Stimulated activated CD8-positive, alpha-beta memory T cell treated with anti-CD3 and anti-CD28 coated beads, Interleukin-7, amount 100 ng/mL, for 4 hours (primary cell): ENCODE data around the gene NFIX.

Experiments used
- DNase-seq, 2 donors: peaks; one replicate each; pipeline ENCODE4 v3.0.0-alpha.2; 2020; ENCODE audit warnings: low read depth in 2 of 2

NFIX gene

DNA sequence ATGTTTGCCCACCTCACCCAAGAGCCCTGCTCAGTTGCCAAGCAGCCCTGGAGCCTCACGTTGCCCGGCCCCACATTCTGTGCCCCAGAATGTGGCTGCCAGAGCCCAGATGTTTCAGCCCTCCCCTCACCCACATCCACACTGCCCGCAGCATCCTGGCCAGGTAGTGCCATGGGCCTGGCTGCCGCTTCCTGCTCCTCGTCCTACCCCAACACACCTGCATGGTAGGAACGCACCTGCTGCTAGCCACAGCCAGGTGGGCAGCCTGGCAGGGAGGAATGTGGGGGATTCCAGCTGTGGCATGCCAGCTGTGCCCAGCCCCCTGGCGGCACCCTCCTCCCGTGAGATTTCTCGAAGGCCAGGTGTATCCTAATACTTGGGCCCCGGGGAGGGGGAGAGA, 7.5 kb upstream of the NFIX start:
- no peak for DNase-seq

DNA sequence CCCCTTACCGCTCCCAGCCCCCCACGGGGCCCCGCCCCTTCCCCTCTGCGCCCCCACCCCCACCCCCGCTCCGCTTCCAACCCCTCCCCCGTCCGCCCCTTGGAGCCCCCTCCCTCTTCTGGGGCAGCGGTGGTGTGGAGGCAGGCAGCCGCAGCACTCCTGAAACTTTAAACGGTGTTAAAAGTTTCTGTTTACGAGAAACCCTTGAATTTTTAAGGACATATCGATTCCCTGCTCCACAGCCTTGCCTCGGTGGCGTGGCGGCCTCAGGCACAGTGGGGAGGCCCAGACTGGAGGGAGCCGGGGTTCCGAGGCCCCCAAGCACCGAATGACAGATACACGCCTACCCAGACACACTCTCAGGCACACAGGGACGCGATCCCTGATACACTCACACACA, 4.8 kb upstream of the NFIX start:
- no peak for DNase-seq

DNA sequence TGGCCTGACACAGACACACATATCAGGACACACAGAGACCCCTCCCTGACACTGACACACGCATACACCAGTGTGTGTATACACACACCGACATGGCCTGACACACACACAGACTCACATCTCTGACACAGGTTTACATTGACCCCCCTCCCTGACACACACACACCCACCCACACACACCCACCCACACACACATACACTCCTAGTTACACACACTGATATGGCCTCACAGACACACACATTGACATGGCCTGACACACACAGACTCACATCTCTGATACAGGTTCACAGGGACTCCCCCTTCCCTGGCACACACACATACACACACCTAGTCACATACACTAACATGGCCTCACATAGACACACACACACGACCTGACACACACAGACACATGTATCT, 4.4 kb upstream of the NFIX start:
- DNase-seq, result no peak

DNA sequence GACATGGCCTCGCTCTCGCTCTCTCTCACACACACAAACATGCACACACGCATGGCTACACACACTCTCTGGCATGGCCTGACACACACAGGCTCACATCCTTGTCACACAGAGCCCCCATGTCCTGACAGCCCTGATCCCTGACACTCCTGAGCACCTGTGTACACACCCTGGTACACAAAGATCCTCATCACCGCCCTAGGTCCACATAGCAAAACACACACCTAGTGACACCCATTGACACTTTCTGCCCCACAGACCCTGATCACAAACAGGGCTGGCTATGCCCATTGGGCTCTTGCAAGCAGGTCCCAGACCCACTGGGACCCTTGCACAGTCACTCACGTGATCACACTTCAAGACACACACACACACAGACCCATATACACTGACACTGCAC, 4.0 kb upstream of the NFIX start:
- no peak for DNase-seq

DNA sequence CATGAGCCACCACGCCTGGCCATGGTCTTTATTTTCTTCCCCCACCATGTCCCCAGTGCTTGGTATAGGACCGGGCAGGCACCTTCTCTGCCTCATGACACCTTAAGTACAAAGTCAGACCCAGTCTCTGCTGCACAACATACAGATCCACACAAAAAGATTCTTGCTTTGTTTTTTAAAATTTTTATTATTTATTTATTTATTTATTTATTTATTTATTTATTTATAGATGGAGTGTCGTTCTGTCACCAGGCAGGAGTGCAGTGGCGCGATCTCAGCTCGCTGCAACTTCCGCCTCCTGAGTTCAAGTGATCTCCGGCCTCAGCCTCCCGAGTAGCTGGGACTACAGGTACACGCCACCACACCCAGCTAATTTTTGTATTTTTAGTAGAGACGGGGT, 2.5 kb upstream of the NFIX start:
- DNase-seq, result no peak

DNA sequence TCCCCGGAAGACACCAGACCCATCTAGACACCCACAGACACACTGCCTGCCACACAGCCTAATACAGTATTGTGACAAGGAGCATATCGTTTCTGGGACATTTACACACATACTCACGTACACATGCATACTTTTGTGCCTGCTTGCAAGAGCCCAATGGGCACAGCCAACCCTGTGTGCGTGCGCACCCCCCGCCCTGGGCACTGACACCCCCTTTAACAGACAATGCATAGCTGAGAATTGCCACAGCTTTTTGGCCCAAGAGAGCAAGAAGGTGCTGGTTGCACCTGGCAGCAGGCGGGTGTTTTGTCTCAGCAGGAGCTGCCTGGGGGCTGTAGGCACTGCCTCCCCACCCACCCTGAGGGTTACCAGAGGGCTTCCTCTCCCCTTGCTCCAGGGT, 1.7 kb upstream of the NFIX start:
- no peak for DNase-seq

DNA sequence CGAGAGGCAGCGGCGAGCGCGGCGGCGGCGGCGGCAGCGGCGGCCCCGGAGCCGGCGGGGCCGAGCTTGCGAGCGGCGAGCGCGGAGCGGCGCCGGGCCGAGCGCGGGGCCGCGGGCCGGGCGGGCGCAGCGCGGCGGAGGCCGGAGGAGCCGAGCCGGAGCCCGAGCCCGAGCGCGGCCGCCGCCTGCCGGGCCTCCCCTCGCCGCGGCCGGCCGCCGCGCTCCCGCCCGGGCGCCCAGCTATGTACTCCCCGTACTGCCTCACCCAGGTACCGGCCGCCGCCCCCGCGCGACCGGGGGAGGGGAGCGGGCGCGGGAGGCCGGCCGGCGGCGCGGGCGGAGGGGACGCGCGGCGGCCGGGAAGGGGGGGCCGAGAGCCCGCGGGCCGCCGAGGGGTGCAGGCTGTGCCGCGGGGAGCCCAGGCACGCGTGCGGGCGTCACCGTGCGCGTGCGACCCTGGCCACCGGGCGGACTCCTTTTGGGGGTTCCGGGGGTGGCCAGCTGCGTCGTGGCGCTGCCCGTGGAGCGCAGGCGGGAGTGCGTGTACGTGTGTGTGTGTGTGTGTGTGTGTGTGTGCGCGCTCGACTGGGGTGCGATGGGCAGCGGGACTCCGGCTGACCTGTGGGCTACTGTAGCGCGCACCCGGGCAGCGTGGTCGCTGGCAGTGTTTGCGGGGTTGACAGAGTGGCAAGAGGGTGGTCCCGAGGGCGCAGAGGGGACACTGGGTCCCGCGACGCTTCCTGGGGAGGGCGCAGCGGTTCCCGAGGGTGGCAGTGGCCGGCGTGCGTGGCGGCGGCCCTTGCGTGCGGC, 526 bp downstream of the NFIX start:
- peak in 1 of 2 donors; percentile 19 for DNase-seq

DNA sequence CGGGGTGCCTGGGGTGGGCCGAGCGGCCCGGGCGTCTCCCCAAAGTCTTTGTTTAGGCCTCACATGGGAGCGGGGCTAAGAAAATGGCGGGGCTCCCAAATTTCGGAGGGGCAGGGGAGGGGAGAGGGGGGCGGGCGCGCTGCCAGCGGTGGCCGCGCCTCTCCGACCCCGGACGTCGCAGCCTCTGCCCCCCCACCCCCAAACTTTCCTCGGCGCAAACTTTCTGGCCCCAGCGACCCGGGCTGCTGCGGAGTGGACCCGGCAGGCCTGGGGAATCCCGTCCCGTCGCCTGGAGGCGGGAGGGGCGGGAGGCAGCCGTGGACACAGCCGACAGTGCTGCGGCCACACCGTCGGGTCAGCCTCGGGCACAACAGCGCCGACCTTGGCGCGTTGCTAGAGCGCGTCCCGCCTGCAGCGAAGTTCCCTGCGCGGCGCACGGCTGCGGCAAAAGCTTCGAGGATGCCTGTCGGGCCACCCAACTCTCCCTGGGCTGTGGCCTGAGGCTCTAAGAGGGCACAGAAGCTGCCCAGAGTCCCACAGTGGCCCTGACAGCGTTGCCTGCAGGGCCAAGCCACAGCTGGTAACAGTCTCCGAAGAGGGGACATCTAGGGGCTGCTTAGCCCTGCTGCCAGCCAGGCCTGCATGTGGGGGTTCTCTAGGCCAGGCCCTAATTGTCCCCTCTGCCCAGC, 1.3 kb downstream of the NFIX start:
- no peak for DNase-seq

DNA sequence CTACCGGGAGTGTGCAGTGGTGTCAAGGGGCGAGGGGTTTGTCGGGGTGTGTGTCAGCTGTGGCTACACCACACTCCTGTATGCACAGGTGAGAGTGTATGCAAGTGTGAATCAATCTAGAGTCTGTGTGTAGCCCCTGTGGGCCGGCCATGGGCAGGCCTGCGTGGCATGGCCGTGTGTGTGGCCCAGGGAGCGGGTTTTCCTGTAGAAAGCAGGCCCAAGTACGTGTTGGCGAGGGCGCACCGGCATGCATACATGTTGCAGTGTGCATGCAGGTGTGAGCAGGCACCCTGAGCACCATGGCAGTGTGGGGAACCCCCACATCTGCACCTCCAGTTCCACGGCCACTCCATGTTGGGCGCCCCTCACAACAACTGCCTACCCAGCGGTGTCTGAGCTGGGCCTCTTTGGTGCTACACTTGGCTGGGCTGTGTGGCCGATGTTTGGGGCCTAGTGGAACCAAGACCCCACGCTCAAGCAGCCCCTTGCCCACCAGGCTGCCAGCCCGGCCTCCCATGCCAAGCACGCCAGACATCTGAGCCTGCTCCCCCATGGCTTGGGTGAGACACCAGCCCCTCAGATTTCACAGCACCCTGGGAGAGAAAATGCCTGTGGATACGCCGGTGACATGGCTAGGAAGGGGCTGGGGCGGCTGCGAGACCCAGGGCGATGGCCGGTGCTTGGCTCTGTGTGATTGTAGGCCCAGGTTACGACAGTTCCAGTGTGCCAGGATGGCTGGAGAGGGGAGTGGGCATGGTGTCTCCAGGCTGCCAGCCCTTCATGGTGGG, 2.1 kb downstream of the NFIX start:
- DNase-seq, result no peak

DNA sequence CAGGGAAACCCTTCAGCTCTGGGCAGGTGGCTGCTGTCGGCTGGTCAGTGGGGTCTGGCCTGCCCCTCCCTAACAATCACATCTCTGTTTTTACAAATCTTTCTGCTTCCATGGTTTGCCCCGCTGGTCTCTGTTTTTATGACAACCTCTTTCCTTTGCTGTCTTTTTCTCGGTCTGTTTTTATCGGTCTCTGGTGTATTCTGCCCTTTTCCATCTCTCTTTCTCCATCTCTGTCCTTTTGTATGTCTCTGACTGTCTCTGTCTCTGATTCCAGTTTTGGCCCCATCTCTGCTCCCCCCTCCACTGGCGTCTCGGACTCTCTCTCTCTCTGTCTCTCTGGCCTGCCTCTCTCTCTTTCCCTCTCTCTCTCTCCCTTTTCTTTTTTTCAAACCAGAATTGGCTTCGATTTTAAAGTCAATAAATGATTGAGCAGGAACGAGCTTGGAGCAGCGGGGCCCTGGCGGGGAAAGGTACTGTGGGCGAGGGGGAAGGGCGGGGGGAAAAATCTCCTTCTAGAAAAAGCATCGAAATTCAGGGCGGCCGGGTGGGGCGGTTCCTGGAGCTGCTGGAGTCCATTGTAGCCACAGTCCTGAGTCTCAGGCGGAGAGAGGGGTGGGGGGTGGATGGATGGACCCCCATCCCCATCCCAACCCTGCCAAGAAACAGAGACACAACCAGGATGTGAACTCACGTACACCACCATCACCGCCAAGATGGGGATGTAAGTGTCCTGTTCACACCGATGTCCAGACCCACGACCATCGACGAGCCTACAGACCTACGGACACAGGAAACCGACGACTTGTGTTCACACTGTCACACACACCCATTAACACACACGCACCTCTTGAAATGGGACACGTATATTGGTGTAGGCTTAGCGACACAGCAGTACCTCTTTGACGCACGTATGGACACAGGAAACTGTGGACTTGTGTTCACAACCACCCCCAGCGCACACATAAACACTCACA, 3.0 kb downstream of the NFIX start:
- no peak for DNase-seq

DNA sequence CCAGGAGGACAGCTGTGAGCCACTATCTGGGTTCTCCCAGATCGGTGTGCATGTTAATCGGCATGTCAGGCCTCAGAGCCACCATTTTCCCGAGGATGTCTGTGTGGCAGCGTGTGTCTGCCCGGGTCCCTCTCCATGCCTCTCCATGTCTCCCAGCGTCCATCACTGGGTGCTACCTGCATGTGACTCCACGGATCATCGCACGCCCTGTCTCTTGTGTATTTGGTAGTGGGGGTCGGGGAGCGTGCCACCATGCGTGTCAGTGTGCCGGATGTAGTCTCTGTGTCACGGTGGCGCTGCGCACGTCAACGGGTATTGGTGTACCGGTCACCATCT, 5.9 kb downstream of the NFIX start:
- DNase-seq, result no peak

DNA sequence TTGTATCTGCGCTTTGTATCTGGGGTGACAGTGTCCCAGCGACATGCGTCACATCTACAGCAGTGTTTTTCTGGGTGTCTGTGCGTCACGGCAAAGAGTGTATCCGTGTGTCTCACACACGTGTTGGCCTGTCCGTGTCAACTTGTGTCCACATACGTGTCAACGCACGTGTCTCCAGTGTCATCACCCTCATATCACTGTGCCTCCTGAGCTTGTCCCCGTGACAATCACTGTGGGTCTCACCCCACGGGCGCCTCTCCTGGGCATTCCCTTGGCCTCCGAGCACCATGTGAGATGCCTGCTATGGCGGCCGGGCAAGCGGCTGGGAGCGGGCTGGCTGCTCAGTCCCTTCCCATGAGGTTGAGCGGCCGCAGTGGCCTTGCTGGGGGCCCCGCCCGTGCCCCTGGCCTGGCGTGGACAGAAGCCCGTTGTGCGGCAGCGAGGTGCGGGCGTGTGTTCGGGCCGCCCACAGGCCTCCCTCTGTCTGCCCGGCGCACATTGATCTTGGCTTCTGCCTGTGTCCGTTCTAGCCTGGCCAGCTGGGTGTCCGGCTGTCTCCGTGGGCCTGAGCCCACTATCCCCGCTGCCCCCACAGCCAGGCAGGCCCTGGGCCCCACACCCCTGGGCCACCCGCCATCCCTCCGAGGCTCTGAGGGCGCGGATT, 6.4 kb downstream of the NFIX start:
- DNase-seq, result no peak

DNA sequence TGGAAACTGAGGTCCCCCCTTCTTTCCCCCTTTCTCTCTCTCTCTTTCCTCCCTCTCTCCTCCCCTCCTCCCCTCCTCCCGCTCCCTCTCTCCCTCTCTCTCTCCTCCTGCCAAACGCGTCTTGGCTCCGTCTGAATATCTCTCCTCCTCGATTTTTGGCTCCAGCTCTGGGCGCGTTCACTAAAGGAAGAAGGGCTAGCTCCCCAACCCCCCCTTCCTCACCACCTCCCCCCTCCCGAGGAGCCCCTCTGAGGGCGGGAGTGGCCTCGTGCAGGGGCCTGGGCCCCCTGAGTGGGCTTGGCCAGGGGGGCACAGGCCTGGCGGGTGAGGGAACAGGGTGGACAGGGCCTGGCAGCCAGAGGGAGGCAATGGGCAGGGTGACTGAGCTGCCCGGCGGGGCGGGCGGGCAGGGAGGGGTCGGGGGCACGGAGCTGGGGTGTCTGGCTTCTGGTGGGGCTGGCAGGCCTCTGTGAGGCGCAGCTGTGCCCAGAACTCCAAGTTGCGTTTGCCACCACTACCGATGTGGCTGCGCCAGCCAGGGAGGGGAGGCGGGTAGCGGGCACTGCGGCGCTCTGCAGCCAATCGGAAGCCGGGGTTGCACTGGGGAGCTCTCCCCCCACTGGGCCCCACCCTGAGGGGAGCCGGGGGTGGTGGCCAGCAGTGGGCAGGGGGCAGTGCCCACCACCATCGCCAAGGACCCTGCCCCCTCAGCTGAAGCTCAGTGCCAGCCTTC, 7.1 kb downstream of the NFIX start:
- no peak for DNase-seq

DNA sequence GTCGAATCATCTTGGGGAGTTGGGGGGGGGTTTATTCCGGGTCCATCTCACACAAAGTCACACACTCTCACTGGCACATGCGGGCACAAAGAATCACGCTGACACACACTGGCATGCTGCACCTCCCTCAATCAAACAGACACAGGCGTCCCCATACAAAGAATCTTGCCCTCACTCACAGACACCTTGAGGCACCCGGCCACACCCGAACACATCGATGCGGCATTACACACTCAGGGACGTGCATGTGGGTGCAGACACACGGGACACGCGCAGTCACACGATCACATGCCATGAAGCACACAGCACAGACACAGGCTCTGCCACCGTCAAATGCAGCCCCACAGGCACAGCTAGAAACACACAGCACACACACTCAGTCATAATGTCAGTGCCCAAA, 7.8 kb downstream of the NFIX start:
- DNase-seq, result no peak

DNA sequence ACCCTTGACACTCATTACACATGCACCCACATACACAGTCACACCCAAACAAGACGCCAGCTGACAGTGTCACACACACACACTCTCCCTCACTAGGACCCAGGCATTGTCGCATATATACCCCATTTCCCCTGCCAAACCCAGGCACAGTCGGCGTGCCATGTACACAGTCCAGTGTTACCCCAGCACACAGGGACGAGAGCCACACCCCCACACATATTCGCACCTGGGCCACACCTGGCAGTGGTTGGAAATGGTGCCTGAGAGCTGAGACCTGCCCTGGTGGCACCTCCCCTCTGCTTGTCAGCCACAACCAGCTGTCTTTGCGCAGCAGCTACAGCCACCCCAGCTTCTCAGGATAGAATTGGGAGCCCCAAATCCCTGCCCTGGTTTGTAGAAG, 9.0 kb downstream of the NFIX start:
- no peak for DNase-seq

DNA sequence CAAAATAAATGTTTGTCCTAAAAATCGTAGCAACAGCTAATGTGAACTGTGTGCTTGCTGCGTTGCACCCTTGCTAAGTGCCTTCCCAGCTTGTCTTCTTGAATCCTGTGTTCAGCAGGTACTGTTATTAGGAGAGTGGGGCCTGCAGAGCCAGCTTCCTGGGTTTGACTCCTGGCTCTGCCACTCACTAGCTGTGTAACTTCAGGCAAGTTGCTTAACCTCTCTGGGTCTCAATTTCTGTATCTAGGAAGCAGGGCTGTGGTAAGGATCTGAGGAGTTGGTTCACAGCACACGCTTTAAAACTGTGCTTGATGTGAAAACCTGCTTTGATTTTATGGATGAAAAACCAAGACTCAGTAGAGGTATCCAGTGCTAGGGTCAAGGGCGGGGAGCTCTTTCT, 10.0 kb downstream of the NFIX start:
- no peak for DNase-seq

DNA sequence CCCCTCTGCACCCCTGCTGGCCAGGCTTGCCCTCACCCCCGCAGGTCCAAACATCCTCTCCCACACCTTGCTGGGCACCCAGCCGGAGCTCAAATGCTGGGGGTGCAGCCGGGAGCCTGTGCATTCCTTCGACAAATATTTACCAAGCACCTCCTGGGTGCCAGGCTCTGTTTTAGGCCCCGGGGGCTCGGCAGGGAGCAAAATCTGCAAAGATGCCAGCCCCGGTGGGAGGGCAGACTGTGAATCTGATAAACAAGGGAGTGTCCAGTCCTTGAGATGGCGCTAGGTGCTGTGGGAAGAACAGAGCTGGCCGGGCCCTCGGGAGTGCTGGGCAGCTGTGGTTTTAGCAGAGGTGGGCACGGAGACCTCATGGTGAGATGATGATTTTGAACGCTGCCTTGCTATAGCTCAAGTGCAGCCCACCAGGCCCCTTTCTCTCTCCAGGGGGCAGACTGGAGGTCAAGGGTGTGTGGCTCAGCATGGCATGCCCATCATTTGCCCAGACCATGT, 10.6 kb downstream of the NFIX start:
- no peak for DNase-seq

DNA sequence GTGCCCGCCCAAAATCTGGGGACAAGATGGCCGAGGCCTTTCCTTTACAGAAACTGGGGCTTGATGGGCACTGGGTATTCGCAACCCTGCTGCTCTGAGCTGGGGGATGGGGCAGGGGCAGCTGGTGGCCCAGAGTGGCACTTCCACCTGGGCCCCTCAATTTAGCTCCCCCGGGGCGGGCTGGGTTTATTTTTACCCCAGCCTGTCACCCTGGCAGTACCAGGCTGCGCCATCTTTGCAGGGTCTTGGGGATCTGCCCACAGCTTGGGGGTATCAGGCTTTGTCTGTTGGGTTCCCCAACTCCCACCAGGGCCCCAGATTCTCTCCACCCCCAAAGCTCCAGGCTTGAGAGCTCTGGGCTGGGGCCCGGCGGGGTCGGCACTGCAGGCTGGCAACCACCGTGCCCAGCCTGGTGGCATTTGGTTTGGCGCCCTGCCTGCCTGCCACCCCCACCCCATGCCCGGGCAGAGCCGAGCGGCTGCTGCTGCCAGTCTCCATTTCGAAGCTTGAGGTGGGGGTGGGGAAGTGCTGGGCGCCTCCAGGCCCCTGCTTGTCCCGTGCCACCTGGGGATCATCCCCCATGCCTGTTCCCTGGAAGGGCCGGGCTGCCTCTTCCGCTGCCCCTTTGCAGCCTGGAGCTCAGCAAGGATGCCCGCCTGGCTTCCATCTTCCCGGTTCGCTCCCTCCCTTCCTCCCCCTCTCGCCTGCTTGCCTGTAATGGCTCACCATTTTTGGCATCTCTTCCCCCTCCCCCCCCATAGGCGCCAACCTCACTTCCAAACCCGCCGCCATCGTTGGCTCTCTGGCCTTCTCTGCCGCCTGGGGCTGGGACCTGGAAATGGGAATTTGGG, 11.4 kb downstream of the NFIX start:
- DNase-seq, result no peak

DNA sequence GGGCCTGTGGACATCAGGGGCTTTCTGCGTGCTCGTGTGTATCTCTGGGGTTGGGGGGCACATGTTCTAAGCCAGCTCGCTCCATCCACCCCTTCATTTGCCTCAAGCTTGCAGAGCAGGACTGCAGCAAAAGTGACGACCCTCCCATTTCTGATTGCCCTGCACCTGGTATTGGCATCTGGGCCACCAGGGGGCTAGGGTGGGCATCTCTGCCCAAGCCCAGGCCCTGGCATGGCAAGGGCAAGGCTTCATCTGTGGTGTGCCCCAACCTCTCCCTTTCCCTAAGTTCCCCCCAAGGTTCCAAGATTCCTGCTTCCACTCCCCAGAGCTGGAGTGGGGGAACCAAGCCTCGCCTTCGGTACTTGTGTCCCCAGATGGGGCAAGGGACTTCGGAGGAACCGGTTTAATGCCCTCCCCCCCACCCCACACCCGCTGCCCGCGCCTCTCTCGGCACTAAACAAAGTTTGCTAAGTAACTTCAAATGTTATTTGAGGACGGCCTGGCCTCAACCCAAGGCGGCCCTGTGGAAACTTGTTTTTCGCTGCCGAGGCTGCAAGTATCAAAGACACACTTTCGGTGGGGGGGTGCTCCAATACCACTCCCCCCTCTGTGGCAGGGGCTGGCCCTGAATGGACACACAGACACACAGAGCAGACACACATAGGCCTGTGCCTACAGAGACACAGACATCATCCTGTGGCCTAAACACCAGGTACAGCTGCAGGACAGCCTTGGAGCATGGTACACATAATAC, 12.2 kb downstream of the NFIX start:
- DNase-seq, result no peak
